C4-2B (cell line): ENCODE results near the gene RMRP.

Experiments used
- H3K27ac ChIP-seq: fragments of 450-650 bp; 2 replicates; pipeline ENCODE4 v1.5.1; 2017
- CTCF ChIP-seq: fragments of 450-650 bp; conservative IDR thresholded peaks from 2 replicates; pipeline ENCODE4 v1.5.1; 2017; ENCODE audit warnings: mild to moderate bottlenecking
- ZFX ChIP-seq: fragments of 450-650 bp; IDR thresholded peaks from 2 replicates; pipeline ENCODE4 v1.6.1; 2017

Gene RMRP

DNA sequence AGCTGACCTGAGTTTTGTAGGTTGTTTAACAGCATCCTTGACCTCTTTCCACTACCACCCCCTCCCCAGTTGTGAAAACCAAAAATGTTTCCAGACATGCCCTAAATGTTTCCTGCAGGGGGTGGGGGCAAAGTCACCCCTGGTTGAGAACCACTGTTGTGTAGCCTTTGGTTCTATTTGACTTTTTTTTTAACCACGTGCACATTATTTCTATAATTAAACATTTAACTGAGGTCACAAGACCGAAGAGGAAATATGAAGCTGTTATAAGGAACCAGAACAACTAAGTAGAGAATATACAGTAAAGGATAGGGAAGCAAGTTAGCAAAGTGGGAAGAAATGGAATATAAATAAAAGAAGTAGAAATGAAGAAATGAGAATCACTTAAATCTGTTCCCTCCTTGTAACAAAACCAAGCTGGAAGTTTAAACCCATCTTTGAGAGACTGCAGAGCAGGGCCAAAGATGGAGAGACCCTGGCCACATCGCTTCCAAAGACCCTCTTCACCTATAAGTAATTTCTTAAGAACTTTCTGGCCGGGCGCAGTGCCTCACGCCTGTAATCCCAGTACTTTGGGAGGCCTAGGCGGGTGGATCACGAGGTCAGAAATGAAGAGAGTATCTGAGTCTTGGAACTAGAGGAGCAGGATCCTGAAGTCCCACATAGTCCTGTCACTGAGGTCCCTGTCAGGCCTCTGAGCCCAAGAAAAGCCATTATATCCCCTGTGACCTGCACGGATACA is 21.5 kb downstream of the RMRP start:
- TF ChIP-seq ZFX (no peak), CTCF (no peak)
- H3K27ac ChIP-seq, result no peak overlapping the region

- TF ChIP-seq ZFX (no peak), CTCF (no peak)
- H3K27ac ChIP-seq, result no peak overlapping the region
Observed at GRCh38 chr9:35635730-35636129, 22.1 kb downstream of the RMRP start.

DNA sequence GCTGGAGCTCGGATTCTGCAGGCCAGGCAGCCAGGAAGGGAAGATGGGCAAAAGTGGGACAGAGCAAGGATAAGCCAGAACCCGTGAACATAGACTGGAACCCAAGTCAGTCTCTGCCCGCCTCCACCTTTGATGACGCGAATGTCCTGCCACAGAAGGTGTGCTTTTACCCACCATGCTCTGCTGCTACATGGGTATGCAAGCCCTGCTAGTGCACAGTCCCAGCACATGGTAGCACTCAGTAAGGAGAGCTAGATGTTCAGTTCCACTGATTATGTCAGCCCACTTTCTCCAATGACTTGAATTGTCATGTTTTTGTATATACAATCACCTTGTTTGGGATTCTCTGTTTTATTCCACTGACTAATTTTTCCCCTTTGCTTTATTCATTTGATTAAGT is 28.2 kb downstream of the RMRP start:
- H3K27ac ChIP-seq, result no peak overlapping the region
- TF ChIP-seq CTCF (no peak), ZFX (no peak)

GRCh38 chr9:35628389-35628991 is 29.3 kb downstream of the RMRP start:
- H3K27ac ChIP-seq, result no peak overlapping the region
- no peak for TF ChIP-seq ZFX
- TF ChIP-seq CTCF, result no peak

GRCh38 chr9:35627575-35627974 is 30.2 kb downstream of the RMRP start:
- no peak overlapping the region for H3K27ac ChIP-seq
- TF ChIP-seq ZFX (no peak), CTCF (no peak)

- H3K27ac ChIP-seq, result no peak overlapping the region
- TF ChIP-seq CTCF (no peak), ZFX (no peak)
Observed at GRCh38 chr9:35619800-35620158, 38.0 kb downstream of the RMRP start.

GRCh38 chr9:35618854-35619799 is 38.7 kb downstream of the RMRP start:
- H3K27ac ChIP-seq, result no peak overlapping the region
- TF ChIP-seq ZFX, result no peak
- TF ChIP-seq CTCF, result no peak
